HUES48 (cell line): ENCODE data around the gene VIPR1.

Source experiments
- H3K27ac ChIP-seq: one replicate; pipeline ENCODE4 v1.7.0; 2013; ENCODE audit warnings: low read depth, low read length, inconsistent platforms
- H3K27me3 ChIP-seq: 2 replicates; pipeline ENCODE4 v1.6.1; 2013; ENCODE audit warnings: mild to moderate bottlenecking, low read length; ENCODE audit not compliant: control insufficient read depth, insufficient read depth
- H3K36me3 ChIP-seq: 2 replicates; pipeline ENCODE4 v1.6.1; 2013; ENCODE audit warnings: low read length; ENCODE audit not compliant: control insufficient read depth, insufficient read depth
- H3K4me1 ChIP-seq: 2 replicates; pipeline ENCODE4 v1.6.1; 2013; ENCODE audit warnings: mild to moderate bottlenecking, low read length; ENCODE audit not compliant: control insufficient read depth, insufficient read depth
- H3K4me3 ChIP-seq: 2 replicates; pipeline ENCODE4 v1.5.1; 2013; ENCODE audit warnings: mild to moderate bottlenecking, low read depth, low read length
- H3K9ac ChIP-seq: 2 replicates; pipeline ENCODE4 v1.6.1; 2013; ENCODE audit warnings: mild to moderate bottlenecking, low read depth, low read length, moderate library complexity
- H3K9me3 ChIP-seq: 2 replicates; pipeline ENCODE4 v1.6.1; 2013; ENCODE audit warnings: low read length; ENCODE audit not compliant: control insufficient read depth, insufficient read depth

VIPR1 gene

DNA sequence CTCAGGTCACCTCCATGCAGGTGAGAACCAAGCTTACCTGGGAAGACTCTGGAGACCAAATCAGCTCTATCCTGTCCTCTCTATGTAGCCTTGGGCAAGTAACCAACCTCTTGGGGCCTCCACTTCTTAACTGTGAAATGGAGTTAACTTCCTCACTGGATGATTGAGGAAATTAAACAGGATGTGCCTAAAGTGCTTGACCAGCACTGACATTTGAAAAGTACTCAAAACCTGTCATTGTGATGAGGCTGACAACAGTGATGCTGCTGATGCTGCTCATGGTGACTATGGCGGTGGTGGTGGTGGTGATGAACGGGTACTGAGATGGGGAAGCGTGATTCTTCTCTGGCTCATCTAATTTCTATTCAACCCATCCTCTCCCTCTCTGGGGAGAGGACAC is 22.3 kb downstream of the VIPR1 start:
- Histone ChIP-seq H3K27ac (no peak overlapping the region), H3K9me3 (no peaks in the 10 kb centered on the region), H3K27me3 (no peaks in the 10 kb centered on the region), H3K9ac (no peak overlapping the region), H3K4me3 (no peak overlapping the region), H3K36me3 (no peaks in the 10 kb centered on the region; the same call in 1 of the 2 replicates), H3K4me1 (no peaks in the 10 kb centered on the region)

DNA sequence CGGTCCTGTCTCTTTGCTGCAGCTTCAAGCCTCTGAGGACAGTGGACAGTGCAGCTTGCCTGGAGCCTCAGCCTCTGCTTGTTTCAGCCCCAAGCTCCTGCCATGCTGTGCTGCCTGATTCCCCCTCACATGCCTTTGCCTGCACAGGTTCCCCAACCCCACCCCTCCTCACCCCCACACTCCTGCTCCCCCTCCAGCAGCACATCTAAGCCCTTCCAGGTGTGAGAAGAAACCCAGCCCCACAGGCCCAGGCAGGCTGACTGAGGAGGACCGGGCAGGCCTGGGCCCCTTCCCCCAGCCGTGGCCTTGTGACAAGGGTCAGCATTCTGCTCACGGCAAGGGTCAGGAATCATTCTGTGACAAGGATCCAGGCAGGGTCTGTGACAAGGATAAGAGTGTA is 22.8 kb downstream of the VIPR1 start:
- Histone ChIP-seq H3K4me3 (no peak overlapping the region), H3K4me1 (no peaks in the 10 kb centered on the region)

DNA sequence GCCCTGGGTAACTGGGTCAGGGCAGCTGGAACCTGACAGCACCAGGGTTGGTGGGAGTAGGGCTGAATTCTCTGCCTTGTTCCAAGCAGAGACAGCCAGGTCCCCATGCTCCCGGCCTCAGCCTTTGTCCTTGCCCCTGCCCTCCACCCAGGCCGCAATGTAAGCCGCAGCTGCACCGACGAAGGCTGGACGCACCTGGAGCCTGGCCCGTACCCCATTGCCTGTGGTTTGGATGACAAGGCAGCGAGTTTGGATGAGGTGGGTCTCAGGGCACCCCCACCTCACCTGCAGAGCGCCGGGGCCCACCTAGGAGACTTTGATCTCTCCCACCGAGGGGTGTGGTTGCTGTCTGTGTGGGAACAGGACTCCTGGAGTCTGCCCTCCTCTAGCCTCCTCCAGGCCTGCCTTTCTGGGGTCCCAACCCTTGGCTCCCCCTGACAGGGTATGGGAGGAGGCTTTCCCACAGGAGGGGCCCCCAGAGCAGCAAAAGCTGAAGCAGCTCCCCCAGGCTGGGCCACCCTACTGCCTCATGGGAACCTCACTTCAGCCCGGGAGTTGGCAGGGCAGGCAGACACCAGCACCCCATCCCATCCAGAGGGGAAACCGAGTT is 23.4 kb downstream of the VIPR1 start:
- Histone ChIP-seq H3K36me3 (no peaks in the 10 kb centered on the region; the same call in 1 of the 2 replicates), H3K9me3 (no peaks in the 10 kb centered on the region), H3K4me3 (no peak overlapping the region), H3K27me3 (no peaks in the 10 kb centered on the region), H3K9ac (no peak overlapping the region), H3K4me1 (no peaks in the 10 kb centered on the region), H3K27ac (no peak overlapping the region)

More for the DNA sequence above, 22.8 kb downstream of the VIPR1 start:
- Histone ChIP-seq H3K9me3 (no peaks in the 10 kb centered on the region), H3K27ac (no peak overlapping the region), H3K9ac (no peak overlapping the region), H3K36me3 (no peaks in the 10 kb centered on the region; the same call in 1 of the 2 replicates), H3K27me3 (no peaks in the 10 kb centered on the region)

DNA sequence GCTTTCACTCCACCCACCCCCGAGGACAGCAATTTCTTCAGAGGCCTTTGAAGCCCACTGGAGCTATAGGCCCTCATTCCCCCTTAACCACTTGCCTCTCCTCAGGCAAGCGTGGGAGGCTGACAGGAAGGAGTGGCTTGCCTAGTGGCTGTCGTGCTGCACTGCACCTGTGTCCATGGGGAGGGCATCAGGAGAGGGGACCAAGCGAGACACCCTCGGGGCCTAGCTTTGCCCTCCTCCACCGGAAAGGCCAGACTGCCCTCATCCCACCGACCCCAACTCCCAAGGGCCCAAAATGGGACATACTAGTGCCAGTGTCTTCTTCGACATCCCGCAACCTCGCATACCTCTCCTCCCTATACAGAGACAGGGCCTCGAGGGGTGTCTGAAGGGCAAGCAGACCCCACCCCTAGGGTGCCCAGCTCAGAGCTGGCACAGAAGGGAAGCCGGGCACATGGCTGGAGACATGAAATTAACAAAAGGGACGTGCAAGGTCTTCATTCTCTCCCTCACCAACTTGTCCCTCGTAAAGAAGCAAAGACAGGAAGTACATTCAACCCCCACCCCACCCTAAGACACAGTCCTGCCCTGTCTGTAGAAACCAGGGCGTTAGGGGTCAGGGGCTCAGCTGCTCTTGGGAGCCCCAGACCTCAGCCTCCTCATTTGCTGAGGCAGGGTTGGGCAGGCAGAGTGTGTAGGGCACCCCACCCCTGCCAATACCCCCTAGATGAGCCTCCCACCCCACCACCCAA is 24.3 kb downstream of the VIPR1 start:
- H3K27ac ChIP-seq: no peak overlapping the region
- H3K9ac ChIP-seq: no peak overlapping the region

DNA sequence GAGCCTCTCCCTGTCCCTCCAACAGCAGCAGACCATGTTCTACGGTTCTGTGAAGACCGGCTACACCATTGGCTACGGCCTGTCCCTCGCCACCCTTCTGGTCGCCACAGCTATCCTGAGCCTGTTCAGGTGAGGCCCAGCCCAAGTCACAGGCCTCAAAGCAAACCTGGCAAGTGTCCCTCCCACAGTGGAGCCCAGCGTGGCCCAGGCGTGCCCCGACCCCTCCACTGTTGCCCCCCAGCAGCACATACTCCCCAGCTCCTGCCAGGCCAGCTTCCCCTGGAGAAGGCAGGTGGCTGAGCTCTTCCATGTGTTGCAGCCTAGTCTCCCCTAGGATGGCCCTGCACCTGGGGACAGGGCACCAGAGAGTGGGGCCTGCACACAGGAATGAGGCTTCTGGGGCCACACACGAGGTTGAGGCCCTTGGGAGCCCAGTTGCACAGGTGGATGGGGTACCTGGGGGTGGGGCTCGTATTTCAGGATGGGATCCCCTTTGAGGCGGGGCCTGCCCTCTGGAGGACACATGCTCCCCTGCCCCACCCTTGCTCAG is 25.0 kb downstream of the VIPR1 start:
- Histone ChIP-seq H3K4me1 (no peaks in the 10 kb centered on the region), H3K9ac (no peak overlapping the region), H3K27me3 (no peaks in the 10 kb centered on the region)

More for the DNA sequence above, 24.3 kb downstream of the VIPR1 start:
- no peaks in the 10 kb centered on the region for H3K4me1 ChIP-seq
- H3K27me3 ChIP-seq: no peaks in the 10 kb centered on the region
- H3K36me3 ChIP-seq: no peaks in the 10 kb centered on the region; the same call in 1 of the 2 replicates
- H3K9me3 ChIP-seq: no peaks in the 10 kb centered on the region
- no peak overlapping the region for H3K4me3 ChIP-seq

DNA sequence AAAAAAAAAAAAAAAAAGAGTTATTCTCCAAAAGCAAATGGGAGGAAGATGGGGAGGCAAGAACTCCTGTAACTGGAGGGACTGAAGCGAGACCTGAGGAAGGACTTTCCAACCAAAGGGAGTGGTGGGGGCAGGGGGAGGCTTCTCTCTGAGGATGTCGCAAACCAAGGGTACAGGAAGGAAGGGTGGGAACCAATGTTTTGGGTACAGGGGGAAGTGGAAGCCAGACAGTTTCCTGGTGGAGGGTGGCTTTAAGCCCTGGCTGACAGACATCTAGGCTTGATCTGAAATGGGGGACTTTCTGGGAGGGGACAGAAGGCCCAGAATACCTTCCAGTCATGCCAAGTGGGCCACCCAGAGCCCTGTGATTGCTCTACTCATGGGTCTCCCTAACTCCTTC is 27.0 kb downstream of the VIPR1 start:
- H3K27ac ChIP-seq: no peak overlapping the region
- H3K9ac ChIP-seq: no peak overlapping the region
- peaks cover 5% of the 10 kb centered on the region; the same call in 1 of the 2 replicates for H3K4me1 ChIP-seq
- no peak overlapping the region for H3K4me3 ChIP-seq
- H3K27me3 ChIP-seq: no peaks in the 10 kb centered on the region
- H3K36me3 ChIP-seq: peaks cover 3% of the 10 kb centered on the region; the same call in 1 of the 2 replicates
- H3K9me3 ChIP-seq: no peaks in the 10 kb centered on the region

More for the DNA sequence above, 25.0 kb downstream of the VIPR1 start:
- H3K27ac ChIP-seq: no peak overlapping the region
- peaks cover 1% of the 10 kb centered on the region; the same call in 1 of the 2 replicates for H3K36me3 ChIP-seq
- H3K4me3 ChIP-seq: no peak overlapping the region
- no peaks in the 10 kb centered on the region for H3K9me3 ChIP-seq

DNA sequence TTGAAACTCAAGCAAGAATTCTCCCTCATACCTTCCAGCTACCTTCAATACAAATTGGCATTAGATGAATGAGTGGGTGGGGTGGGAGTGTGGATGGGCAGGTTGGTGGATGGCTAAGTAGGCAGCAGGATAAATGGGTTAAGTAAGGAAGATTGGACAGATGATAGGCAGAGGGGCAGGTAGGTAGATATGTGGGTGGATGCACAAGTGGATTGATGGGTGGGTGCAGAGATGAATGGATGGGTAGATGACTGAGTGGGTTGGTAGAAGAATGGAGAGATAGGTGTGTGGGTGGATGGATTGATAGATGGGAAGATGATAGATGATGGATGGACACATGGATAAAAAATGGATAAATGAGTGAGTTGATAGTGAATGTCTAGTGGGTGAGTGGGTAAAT is 27.6 kb downstream of the VIPR1 start:
- Histone ChIP-seq H3K4me1 (peaks cover 5% of the 10 kb centered on the region; the same call in 1 of the 2 replicates), H3K4me3 (no peak overlapping the region), H3K27me3 (no peaks in the 10 kb centered on the region), H3K9ac (no peak overlapping the region), H3K27ac (no peak overlapping the region), H3K9me3 (no peaks in the 10 kb centered on the region), H3K36me3 (0 out of 2 replicates have a peak, but pooled peaks cover 3% of the 10 kb centered on the region)

DNA sequence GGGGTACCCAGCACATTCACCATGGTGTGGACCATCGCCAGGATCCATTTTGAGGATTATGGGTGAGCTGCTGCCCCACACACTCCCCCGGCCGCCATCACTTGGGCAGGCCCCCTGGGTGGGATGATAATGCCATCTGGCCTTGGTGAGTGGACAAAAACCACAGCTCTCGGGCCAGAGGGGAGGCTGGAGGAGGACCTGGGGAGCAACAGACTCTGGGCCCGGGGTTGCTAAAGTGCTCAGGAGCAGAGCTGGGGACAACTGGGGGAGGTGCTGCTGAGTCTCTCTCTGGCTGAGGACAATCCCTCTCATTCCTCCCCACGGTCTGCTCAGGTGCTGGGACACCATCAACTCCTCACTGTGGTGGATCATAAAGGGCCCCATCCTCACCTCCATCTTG is 29.0 kb downstream of the VIPR1 start:
- Histone ChIP-seq H3K4me1 (peaks cover 11% of the 10 kb centered on the region), H3K4me3 (no peak overlapping the region), H3K9me3 (no peaks in the 10 kb centered on the region), H3K36me3 (0 out of 2 replicates have a peak, but pooled peaks cover 3% of the 10 kb centered on the region), H3K27me3 (no peaks in the 10 kb centered on the region), H3K9ac (no peak overlapping the region), H3K27ac (no peak overlapping the region)

DNA sequence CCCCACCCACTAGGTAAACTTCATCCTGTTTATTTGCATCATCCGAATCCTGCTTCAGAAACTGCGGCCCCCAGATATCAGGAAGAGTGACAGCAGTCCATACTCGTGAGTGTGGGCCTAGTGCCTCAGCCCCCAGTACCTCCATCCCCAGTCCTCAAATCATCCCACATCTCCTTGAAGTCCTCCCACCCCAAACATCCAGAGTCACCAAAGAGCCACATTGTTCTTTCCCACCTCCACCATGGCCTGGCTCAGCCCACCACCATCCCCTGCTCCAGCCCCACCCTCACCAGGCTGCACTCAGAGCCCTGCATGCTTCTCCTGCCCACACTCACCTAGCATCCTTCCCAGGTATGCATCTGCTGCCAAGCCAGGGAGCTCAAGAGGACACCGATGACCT is 29.8 kb downstream of the VIPR1 start:
- Histone ChIP-seq H3K36me3 (0 out of 2 replicates have a peak, but pooled peaks cover 3% of the 10 kb centered on the region), H3K9ac (no peak overlapping the region), H3K9me3 (no peaks in the 10 kb centered on the region), H3K27ac (no peak overlapping the region), H3K27me3 (no peaks in the 10 kb centered on the region), H3K4me3 (no peak overlapping the region), H3K4me1 (peaks cover 11% of the 10 kb centered on the region)

DNA sequence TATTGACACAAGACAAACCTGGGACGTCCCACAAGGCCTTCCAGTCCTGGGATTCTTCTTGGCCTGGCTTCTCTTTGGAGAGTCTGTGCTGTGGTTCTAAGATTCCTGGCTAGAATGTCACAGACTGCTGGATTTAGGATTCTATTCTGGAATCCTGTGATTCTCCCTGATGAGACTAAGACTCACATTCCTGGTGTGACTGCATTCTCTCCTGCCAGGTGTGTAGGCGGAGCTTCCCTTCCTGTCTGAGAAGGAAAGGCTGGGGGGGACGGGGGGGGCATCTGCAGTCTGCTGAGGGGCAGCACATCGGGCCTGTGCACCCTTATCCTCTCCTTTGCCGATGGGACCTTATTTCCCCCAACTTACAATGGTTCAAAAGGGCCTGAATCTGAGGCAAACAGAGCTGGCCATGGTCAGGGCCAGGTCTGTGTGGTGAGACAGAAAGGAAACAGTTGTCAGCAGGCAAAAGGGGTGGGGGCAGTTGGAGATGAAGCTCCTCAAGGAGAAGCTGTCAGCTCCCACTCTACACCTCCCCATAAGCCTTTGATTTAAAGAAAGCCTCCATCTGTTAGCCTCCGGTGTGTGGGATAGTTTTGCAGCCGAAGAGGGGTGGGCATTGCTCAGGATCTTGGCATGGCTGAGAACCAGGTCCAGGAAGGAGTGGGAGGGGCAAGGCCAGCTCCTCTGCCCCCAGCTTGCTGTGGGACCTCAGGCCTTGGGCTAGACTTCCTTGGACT is 30.9 kb downstream of the VIPR1 start:
- H3K36me3 ChIP-seq: 0 out of 2 replicates have a peak, but pooled peaks cover 3% of the 10 kb centered on the region
- no peak overlapping the region for H3K9ac ChIP-seq
- no peak overlapping the region for H3K4me3 ChIP-seq
- peaks cover 11% of the 10 kb centered on the region for H3K4me1 ChIP-seq
- H3K9me3 ChIP-seq: no peaks in the 10 kb centered on the region
- no peak overlapping the region for H3K27ac ChIP-seq
- H3K27me3 ChIP-seq: no peaks in the 10 kb centered on the region
